Endothelial cell of umbilical vein (primary cell): ENCODE measurements around the gene TPD52L2. TPM values are rescaled to one million over a fixed set of nuclear protein-coding genes. Genes with fewer than 3 reads are reported as not detected.

Experiments
- BruUV-seq: library from RNA; stranded (reverse); fragments of 400-500 nt; replicated peaks from 2 replicates; lab custom pipeline; 2021; lab: Mats Ljungman, UMichigan
- CTCF ChIA-PET: fragments of 300-600, 350-600 bp; sonication (Branson Sonifier 250); formaldehyde crosslinking; loops from one replicate; lab custom pipeline; 2021; ENCODE audit warnings: antibody characterized with exemption, inconsistent platforms; lab: Charles Lee
- POLR2A ChIA-PET: fragments of 300-600, 350-600 bp; sonication (Branson Sonifier 250); formaldehyde crosslinking; loops from one replicate; lab custom pipeline; 2021; ENCODE audit warnings: antibody characterized with exemption, inconsistent platforms; lab: Charles Lee
- DNase-seq: peaks from one replicate; pipeline ENCODE4 v3.0.0-alpha.2; 2011; ENCODE audit warnings: low read depth, low spot score
- FAIRE-seq: peaks from 2 replicates; lab custom pipeline; 2011; peaks lifted over from hg19 to GRCh38; lab: Jason Lieb, UNC
- H2AFZ ChIP-seq: 2 replicates; pipeline ENCODE4 v1.6.0; 2012; ENCODE audit warnings: low read depth, low read length, control low read depth, inconsistent platforms
- H3K27ac ChIP-seq: 2 replicates; pipeline ENCODE4 v1.5.1; 2011; ENCODE audit warnings: low read depth, mild to moderate bottlenecking, control low read depth, low read length, moderate library complexity; ENCODE audit not compliant: insufficient read depth
- H3K27me3 ChIP-seq, 2 experiments: 2 replicates each; pipeline versions ENCODE4 v1.6.0 to v1.6.1; 2011; ENCODE audit warnings: low read length in 2 of 2, mixed read lengths in 1 of 2; ENCODE audit not compliant: control insufficient read depth in 2 of 2, insufficient read depth in 2 of 2
- H3K36me3 ChIP-seq, 2 experiments: 2 replicates in 1 of 2; 3 replicates in 1 of 2; pipeline ENCODE4 v1.5.1; 2011; ENCODE audit warnings: low read length in 2 of 2, mild to moderate bottlenecking in 1 of 2, moderate library complexity in 1 of 2; ENCODE audit not compliant: control insufficient read depth in 2 of 2, insufficient read depth in 2 of 2; ENCODE audit errors: extremely low read depth in 1 of 2
- H3K4me1 ChIP-seq: 3 replicates; pipeline ENCODE4 v1.5.1; 2011; ENCODE audit warnings: mild to moderate bottlenecking, low read length; ENCODE audit not compliant: control insufficient read depth, insufficient read depth; ENCODE audit errors: extremely low read depth
- H3K4me2 ChIP-seq: 2 replicates; pipeline ENCODE4 v1.6.1; 2011; ENCODE audit warnings: low read length, control low read depth, mixed read lengths; ENCODE audit not compliant: insufficient read depth
- H3K4me3 ChIP-seq, 3 experiments: fragments of 200-600 bp in 1 of 3; sonication (generic), shearing (Covaris generic) in 1 of 3; replicated peaks in 1 of 3; 2 replicates each; pipeline ENCODE4 v1.5.1; 2011 to 2016; ENCODE audit warnings: control low read depth in 3 of 3, low read length in 3 of 3, mild to moderate bottlenecking in 2 of 3, inconsistent platforms in 1 of 3, low read depth in 1 of 3, moderate library complexity in 1 of 3; ENCODE audit not compliant: insufficient read depth in 1 of 3
- H3K79me2 ChIP-seq: 2 replicates; pipeline ENCODE4 v1.6.0; 2012; ENCODE audit warnings: low read length, inconsistent platforms; ENCODE audit not compliant: control insufficient read depth, insufficient read depth
- H3K9ac ChIP-seq: replicated peaks from 2 replicates; pipeline ENCODE3; 2011; ENCODE audit warnings: low read length, control low read depth; ENCODE audit not compliant: insufficient read depth; ENCODE audit errors: extremely low read depth
- H3K9me1 ChIP-seq: replicated peaks from 3 replicates; pipeline ENCODE4 v1.6.0; 2011; ENCODE audit warnings: mild to moderate bottlenecking, low read length; ENCODE audit not compliant: control insufficient read depth, insufficient read depth; ENCODE audit errors: extremely low read depth
- H3K9me3 ChIP-seq: replicated peaks from 2 replicates; pipeline ENCODE4 v1.5.1; 2012; ENCODE audit warnings: low read length, inconsistent platforms; ENCODE audit not compliant: control insufficient read depth, insufficient read depth
- H4K20me1 ChIP-seq: replicated peaks from 2 replicates; pipeline ENCODE3; 2011; ENCODE audit warnings: mild to moderate bottlenecking, low read length; ENCODE audit not compliant: control insufficient read depth, insufficient read depth; ENCODE audit errors: extremely low read depth
- CTCF ChIP-seq, 2 donors: IDR thresholded peaks; 1 replicate in 1 of 2; 2 replicates in 1 of 2; pipeline ENCODE4 v1.5.1; 2011; ENCODE audit warnings: low read length in 2 of 2, mild to moderate bottlenecking in 2 of 2, moderate library complexity in 2 of 2, control low read depth in 1 of 2, inconsistent platforms in 1 of 2, low read depth in 1 of 2; ENCODE audit not compliant: insufficient read depth in 1 of 2; ENCODE audit errors: extremely low read depth in 1 of 2
- EZH2 ChIP-seq: IDR thresholded peaks from 2 replicates; pipeline ENCODE4 v1.6.1; 2012; ENCODE audit warnings: borderline replicate concordance, low read depth, mild to moderate bottlenecking, moderate library complexity, low read length, inconsistent platforms; ENCODE audit not compliant: severe bottlenecking
- FOS ChIP-seq: IDR thresholded peaks from 2 replicates; pipeline ENCODE4 v1.6.1; 2011; ENCODE audit warnings: mild to moderate bottlenecking, low read length, moderate library complexity, borderline replicate concordance; ENCODE audit not compliant: insufficient read depth
- GATA2 ChIP-seq: IDR thresholded peaks from 2 replicates; pipeline ENCODE4 v1.7.0; 2011; ENCODE audit warnings: low read depth, mild to moderate bottlenecking, moderate library complexity, mixed read lengths, low read length; ENCODE audit not compliant: insufficient read length, insufficient read depth
- JUN ChIP-seq: IDR thresholded peaks from 2 replicates; pipeline ENCODE4 v1.6.1; 2011; ENCODE audit warnings: borderline replicate concordance, low read depth; ENCODE audit not compliant: insufficient read length, insufficient read depth
- MAX ChIP-seq: IDR thresholded peaks from 2 replicates; pipeline ENCODE4 v1.6.1; 2011; ENCODE audit not compliant: insufficient read depth, insufficient read length
- MYC ChIP-seq: IDR thresholded peaks from one replicate; pipeline ENCODE4 v1.6.1; 2011; ENCODE audit warnings: mild to moderate bottlenecking, low read depth, low read length
- POLR2A ChIP-seq: IDR thresholded peaks from 2 replicates; pipeline ENCODE4 v1.6.1; 2012; ENCODE audit warnings: low read depth, mild to moderate bottlenecking, control low read depth, low read length
- POLR2AphosphoS5 ChIP-seq: IDR thresholded peaks from 2 replicates; pipeline ENCODE4 v1.6.1; 2012; ENCODE audit warnings: low read depth, mild to moderate bottlenecking, control low read depth, low read length, moderate library complexity; ENCODE audit not compliant: insufficient read depth
- dilution Hi-C: fragments of 300-500 bp; cut with MboI; formaldehyde crosslinking; loops from one replicate; pipeline ENCODE4 v1.15.0; 2019; ENCODE audit warnings: low sequenced_read_pairs; ENCODE audit not compliant: extremely low pct_ligation_motif_present
- intact Hi-C: fragments of 100-400 bp; cut with micrococcal nuclease; formaldehyde crosslinking; loops from one replicate; pipeline ENCODE4 v1.10.0; 2022
- polyA plus RNA-seq, 4 experiments: library from polyadenylated mRNA; depleted of rRNA in 3 of 4; stranded (reverse) in 3 of 4; unstranded in 1 of 4; fragments of >200 nt; gene quantifications; 2 replicates each; pipeline versions ENCODE4 v1.2.1 to v1.2.3, GENCODE V29; 2011 to 2012; ENCODE audit warnings: missing spikeins in 1 of 4
- total RNA-seq: library from RNA; stranded (reverse); gene quantifications from 2 replicates; pipeline ENCODE4 v1.2.3, GENCODE V29; 2021

TPD52L2 gene
- total and polyA plus RNA-seq, 2 donors (not counting 3 experiments of a cell fraction or from before 2014, with no cell fraction given): 123 to 142 TPM

GRCh38 chr20:63940071-63940471 lies 75.0 kb downstream of the TPD52L2 start:
- no peak overlapping the region for H3K4me2 ChIP-seq
- no peaks in the 10 kb centered on the region for H3K9me3 ChIP-seq
- BruUV-seq: TSS peak; percentile 10
- TF ChIP-seq MYC (no peak), JUN (no peak), CTCF (IDR thresholded peaks at IDR 0.05; ENCODE audit: extremely low read depth in 1 of 2, insufficient read depth in 1 of 2, low read depth in 1 of 2, low read length in 2 of 2) (no peak), POLR2A (no peak), EZH2 (no peak), GATA2 (no peak), FOS (no peak), MAX (no peak), POLR2AphosphoS5 (no peak)
- H4K20me1 ChIP-seq: peaks cover under 1% of the 10 kb centered on the region
- ChIA-PET POLR2A (interaction anchor here (0.7 kb wide), 1 partner anchor 34 kb away, joined by 4 read pairs; no protein-coding TSS in a partner anchor), CTCF (interaction anchor here (1.4 kb wide), 1 partner anchor 34 kb away, joined by 4 read pairs; no protein-coding TSS in a partner anchor)
- dilution Hi-C loops: no loop called here
- H3K36me3 ChIP-seq: peaks cover 8 to 39% of the 10 kb centered on the region in 2 experiments
- no peak for DNase-seq
- H3K9me1 ChIP-seq: no peaks in the 10 kb centered on the region
- H3K79me2 ChIP-seq: peaks cover 11% of the 10 kb centered on the region
- H3K4me1 ChIP-seq: peaks cover 14% of the 10 kb centered on the region
- H3K9ac ChIP-seq: no peak overlapping the region
- no peak for FAIRE-seq
- no peak overlapping the region for H3K27ac ChIP-seq
- no peaks in the 10 kb centered on the region for H3K27me3 ChIP-seq
- no peak overlapping the region for H3K4me3 ChIP-seq
- no peak overlapping the region for H2AFZ ChIP-seq
- intact Hi-C loops: no loop called here
